ENCODE measurements around the gene MMADHC. TPM values are rescaled to one million over a fixed set of nuclear protein-coding genes. Genes with fewer than 3 reads are reported as not detected.

Gene MMADHC
- total and polyA plus RNA-seq, 10 donors, result 38.0 to 85.6 (median 66.2) TPM

DNA sequence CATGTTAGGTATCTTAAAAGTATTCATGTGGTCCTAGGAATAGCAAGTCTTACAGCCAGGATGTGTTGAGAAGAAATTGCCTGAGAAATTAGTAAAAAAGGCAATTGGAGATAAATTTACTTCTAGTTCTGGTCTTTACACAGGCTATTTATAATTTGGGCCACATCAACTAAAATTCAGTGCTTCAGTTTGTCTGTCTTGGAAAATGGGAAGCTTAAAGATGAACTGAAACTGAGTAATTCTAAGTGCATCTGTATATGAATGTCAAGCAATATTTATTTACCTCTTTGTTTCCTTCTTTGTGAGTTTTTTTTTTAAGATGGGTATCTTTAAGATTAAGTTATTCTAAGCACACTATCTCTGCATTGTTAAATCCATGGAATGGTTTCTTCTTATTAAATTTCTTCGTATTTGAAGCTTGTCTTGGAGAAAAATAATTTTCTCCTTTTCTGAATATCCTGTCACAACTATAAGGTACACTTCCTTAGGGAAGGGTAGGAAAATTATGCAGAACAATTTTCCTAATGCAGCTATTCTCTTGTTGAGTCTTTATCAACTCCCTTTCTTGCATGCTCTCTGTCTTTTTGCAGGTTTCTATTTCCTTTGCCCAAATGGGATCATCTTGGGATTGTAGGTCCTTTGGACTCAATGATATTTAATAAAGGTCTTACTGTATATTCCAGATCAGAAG lies 39.7 kb upstream of the MMADHC start:
- no peak for DNase-seq
- WGBS, 5 donors, result 78 to 87% (median 86%) methylated on average over 1 of the region's 1 CpG
- H3K9me3 ChIP-seq, result no peaks in the 10 kb centered on the region

DNA sequence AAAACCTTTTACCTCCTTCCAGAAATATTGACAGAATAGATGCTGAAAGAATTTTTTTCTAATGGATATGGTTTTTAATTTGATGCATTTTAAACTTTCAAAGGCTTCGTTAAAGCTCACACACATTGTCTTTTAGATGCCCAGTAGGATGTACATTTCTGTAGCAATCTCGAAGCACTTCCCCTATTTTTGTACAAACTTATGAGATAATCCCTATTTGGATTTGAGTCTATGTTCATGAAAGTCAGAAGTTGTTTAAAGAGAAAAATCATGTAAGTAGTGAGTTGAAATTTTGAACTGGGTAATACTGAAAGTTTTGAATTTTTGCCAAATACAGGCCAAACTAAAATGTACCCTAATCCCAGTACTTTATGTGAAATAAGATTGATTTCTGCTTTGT lies 38.1 kb upstream of the MMADHC start:
- H3K27me3 ChIP-seq (replicated peaks in 1 of 7), result no peaks in the 10 kb centered on the region
- H3K4me1 ChIP-seq, result no peaks in the 10 kb centered on the region
- H3K36me3 ChIP-seq, result no peaks in the 10 kb centered on the region
- intact Hi-C loops (cut with DNase I; ENCODE audit: low total_unique reads), result no loop called here
- WGBS, 5 donors, result 75 to 85% (median 81%) methylated on average over 2 of the region's 2 CpGs
- TF ChIP-seq, protein P1, sequence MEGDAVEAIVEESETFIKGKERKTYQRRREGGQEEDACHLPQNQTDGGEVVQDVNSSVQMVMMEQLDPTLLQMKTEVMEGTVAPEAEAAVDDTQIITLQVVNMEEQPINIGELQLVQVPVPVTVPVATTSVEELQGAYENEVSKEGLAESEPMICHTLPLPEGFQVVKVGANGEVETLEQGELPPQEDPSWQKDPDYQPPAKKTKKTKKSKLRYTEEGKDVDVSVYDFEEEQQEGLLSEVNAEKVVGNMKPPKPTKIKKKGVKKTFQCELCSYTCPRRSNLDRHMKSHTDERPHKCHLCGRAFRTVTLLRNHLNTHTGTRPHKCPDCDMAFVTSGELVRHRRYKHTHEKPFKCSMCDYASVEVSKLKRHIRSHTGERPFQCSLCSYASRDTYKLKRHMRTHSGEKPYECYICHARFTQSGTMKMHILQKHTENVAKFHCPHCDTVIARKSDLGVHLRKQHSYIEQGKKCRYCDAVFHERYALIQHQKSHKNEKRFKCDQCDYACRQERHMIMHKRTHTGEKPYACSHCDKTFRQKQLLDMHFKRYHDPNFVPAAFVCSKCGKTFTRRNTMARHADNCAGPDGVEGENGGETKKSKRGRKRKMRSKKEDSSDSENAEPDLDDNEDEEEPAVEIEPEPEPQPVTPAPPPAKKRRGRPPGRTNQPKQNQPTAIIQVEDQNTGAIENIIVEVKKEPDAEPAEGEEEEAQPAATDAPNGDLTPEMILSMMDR (IDR thresholded peaks at IDR 0.05 in 8 of 11, conservative IDR thresholded peaks at IDR 0.05 in 3 of 11), result no peak
- H3K9me3 ChIP-seq, result no peaks in the 10 kb centered on the region
- no peak overlapping the region for H3K27ac ChIP-seq
- no peak overlapping the region for H3K4me3 ChIP-seq
- no peak for DNase-seq

More for the DNA sequence above, 39.7 kb upstream of the MMADHC start:
- Histone ChIP-seq H3K27ac (no peak overlapping the region), H3K27me3 (replicated peaks in 1 of 7) (no peaks in the 10 kb centered on the region), H3K36me3 (no peaks in the 10 kb centered on the region), H3K4me1 (no peaks in the 10 kb centered on the region), H3K4me3 (no peak overlapping the region)
- TF ChIP-seq POLR2A (IDR thresholded peaks at IDR 0.05), result no peak
- TF ChIP-seq, protein P1 (IDR thresholded peaks at IDR 0.05 in 8 of 11, conservative IDR thresholded peaks at IDR 0.05 in 3 of 11), result no peak
- TF ChIP-seq POLR2AphosphoS5 (IDR thresholded peaks at IDR 0.05), result no peak
- intact Hi-C loops (cut with DNase I; ENCODE audit: low total_unique reads), result no loop called here

DNA sequence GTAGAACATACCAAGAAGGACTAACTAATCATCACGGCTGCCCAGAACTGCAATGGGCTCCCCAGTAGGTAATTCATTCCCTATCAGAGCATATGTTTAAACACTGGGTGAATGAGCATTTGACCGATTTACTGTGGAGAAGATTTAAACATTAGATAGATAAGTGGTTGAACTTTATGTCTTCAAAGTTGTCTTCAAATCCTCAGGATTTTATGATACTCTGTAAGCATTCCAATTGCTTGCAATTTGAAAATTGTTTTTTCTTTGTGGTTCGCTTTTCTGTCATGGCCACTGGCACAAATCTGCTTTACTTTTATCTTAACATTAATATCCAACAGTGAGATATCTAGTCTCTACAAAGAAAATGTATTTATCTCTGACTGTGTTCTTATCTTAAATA lies 37.7 kb upstream of the MMADHC start:
- no peak for TF ChIP-seq POLR2AphosphoS5 (IDR thresholded peaks at IDR 0.05)
- no peak for TF ChIP-seq POLR2A (IDR thresholded peaks at IDR 0.05)
- TF ChIP-seq, protein P1 (IDR thresholded peaks at IDR 0.05 in 8 of 11, conservative IDR thresholded peaks at IDR 0.05 in 3 of 11), result no peak
- Histone ChIP-seq H3K27ac (no peak overlapping the region), H3K4me3 (no peak overlapping the region), H3K36me3 (no peaks in the 10 kb centered on the region), H3K27me3 (replicated peaks in 1 of 7) (no peaks in the 10 kb centered on the region), H3K9me3 (no peaks in the 10 kb centered on the region), H3K4me1 (no peaks in the 10 kb centered on the region)
- intact Hi-C loops (cut with DNase I; ENCODE audit: low total_unique reads), result no loop called here
- 89 to 97% (median 90%) methylated on average over 3 of the region's 3 CpGs for WGBS, 5 donors
- no peak for DNase-seq

DNA sequence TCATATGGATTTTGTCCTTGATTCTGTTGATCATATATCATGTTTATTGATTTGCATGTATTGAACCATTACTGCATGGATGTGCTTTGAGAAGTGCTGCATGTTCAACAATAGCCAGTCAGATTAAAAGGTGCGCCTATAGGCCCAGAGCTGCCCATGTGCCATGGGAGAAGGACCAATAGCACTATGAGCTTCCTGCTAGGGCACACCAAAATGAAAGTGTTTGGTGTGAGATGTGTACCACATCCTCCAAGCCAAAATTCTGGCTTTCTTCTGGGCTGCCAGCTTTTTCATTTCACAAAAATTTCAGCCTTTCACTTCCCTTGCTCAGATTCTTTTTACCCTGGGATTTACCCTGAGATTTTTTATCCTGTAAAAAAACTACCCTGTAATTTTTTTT lies 34.8 kb upstream of the MMADHC start:
- intact Hi-C loops (cut with DNase I; ENCODE audit: low total_unique reads), result no loop called here
- no peak for DNase-seq
- Histone ChIP-seq H3K27ac (no peak overlapping the region), H3K4me1 (no peaks in the 10 kb centered on the region), H3K36me3 (no peaks in the 10 kb centered on the region), H3K4me3 (no peak overlapping the region), H3K27me3 (replicated peaks in 1 of 7) (no peaks in the 10 kb centered on the region), H3K9me3 (no peaks in the 10 kb centered on the region)
- 89 to 96% (median 94%) methylated on average over 1 of the region's 1 CpG for WGBS, 5 donors
- TF ChIP-seq, protein P1 (IDR thresholded peaks at IDR 0.05 in 8 of 11, conservative IDR thresholded peaks at IDR 0.05 in 3 of 11), result no peak
